NCI-H1048 (cell line): ENCODE data around the gene KCNE4.
"Not testable (repeated sequence)": the region's sequence is repeated elsewhere in the genome, so short reads cannot be mapped to it uniquely, and the experiment has no call there.

ENCODE experiments used
- DNase-seq: peaks from one replicate; lab custom pipeline; 2025; lab: John Stamatoyannopoulos, UW

KCNE4 gene

DNA sequence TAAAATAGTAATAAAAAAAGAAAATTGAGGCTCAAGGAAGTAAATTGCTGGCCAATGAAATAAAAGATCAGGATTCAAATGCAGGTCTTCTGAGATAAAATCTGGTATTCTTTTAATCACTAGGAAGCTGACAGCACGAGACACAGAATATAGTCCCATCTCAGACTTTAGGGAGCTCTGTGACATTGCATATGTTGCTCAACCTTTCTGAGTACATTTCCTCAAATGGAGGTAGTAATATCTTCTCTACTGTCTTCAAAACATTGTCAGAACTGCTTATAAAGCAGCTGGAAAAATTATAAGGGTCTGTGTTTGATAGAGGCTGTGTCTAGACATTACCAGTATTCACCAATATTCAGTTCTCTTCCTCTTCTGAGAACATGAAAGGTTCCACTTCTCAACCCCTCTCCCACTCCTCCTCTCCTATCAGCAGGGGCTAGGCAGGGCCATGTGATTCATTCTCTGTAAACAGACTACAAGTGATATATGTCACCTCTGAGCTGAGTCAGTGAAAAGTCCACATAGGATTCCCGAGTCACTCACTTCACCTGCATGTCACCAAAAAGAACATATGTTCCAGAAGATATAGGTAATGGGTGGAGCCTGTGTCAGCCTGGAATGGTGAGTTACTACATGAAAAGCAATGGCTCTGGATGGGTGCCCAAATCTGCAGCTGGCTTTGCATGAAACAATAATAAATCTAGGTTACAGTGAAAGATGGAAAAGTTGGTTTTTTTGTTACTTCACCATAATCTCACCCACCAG is 7.1 kb downstream of the KCNE4 start:
- no peak for DNase-seq

DNA sequence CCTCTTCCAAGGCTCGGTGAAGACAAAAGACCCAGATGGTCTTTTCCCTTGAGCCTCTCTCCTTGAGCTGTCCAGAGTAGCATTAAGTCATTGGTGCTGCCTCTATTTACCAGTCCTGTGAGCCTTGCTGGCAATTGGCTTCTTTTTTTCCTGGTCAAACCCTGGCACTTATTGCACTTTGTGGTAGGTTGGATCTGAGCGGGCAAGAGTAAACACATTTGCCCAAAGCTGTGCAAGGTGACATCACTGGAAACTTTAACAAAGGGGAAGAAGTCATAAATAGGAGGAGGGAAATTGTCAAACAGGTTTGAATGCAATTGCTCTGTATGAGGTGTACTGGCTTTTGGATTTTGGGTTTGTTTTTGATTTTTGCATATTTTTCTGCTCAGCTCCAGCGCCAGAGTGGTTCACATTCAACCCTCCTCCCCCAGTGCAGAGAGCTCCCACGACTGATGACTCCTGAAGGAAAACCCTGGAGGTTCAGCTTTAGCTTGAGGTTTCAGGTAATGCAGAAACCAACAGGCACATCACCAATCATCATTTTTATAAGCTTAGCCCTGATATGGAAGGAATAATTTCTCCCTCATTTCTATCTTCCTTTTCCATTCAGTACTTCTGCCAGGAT is 8.3 kb downstream of the KCNE4 start:
- DNase-seq: no peak

DNA sequence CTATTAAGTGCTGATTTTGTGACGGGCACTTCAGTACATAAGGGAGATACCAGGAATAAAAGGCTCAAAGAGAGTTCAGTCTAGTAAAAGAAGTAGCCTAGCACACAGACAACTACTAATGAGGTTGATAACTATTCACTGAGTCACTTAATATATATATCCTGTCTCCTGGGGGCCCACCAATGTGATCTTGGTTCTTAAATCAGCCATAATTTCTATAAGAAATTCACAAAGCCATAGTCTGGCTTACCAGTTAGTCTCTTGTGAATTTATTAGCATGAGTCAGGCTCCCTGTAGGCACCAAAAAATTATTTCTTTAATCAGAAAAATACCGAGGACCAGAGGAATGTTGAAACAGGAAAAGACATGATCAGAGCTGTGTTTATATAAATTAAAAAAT is 10.4 kb downstream of the KCNE4 start:
- no peak for DNase-seq

DNA sequence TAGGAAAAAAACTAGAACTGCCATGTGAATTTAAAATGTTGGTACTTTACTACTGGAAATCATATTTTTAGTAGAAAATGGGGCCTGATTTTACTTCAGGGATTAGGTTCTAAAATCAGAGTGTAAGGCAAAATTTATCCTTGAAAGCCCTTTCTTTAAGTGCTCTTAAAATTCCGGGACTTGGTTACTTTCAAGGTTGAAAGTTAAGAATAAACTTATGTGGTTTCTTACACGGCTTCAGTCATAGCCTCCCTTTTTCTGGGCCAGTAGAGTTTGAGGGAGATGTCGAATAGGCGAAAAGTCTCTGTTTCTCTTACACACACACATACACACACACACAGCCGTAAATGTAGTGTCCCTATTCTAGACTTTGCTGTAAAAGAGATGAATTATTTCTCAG is 13.1 kb downstream of the KCNE4 start:
- DNase-seq: no peak

DNA sequence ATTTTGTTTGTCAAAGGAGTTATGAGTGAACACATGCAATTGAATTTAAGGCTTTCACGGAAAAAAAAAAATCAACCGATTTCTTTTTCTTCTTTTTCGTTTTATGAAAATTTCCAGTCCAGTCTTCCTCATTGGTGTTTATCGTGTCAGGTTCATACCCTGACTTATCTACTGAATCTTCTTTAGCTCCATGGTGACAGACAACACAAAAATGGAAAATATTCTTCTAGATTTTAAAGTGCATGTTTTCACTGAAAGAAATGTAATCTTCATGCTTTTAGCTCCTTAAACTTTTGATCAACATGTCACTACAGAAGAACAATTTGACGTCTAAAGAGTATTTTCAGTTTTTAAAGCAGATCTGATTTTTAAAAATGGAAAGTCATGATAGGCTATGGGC is 14.7 kb downstream of the KCNE4 start:
- DNase-seq: no peak

DNA sequence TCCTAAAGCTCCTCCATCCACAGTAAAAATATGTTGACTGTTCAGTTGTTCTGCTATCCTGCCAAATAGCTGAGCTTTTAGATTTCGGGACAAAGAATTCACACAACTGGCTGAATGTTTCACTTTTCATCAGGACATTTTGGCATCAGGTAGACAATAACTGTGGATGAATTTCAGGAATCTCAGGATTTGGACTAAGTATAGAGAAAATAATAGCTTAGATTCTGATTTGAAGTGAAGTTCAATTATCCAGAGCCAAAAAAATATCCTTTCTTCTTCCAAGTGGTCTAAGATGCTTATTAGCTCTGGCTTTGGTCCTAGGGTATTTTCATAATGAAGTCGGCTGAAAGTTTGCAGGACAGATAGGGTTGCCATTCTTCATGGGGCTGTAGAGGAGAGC is 16.1 kb downstream of the KCNE4 start:
- DNase-seq: no peak

DNA sequence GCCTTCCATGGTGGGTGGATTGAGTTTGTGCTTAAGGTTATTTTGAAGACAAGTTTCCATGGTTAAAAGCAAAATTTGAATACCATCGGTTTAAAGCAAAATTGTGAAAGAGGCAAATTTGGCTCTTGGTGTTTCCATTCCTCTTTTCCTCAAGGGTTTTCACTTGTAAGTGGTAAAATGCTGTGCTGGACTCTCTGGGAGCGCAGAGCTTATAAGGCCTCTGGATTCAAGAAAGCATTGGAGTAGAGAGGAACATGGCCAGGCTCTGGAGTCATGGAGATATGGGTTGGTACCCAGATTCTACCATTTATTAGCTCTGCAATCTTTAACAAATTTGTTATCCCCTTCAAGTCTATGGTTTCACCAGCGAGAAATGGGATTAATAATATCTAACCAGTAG is 17.5 kb downstream of the KCNE4 start:
- DNase-seq: no peak

DNA sequence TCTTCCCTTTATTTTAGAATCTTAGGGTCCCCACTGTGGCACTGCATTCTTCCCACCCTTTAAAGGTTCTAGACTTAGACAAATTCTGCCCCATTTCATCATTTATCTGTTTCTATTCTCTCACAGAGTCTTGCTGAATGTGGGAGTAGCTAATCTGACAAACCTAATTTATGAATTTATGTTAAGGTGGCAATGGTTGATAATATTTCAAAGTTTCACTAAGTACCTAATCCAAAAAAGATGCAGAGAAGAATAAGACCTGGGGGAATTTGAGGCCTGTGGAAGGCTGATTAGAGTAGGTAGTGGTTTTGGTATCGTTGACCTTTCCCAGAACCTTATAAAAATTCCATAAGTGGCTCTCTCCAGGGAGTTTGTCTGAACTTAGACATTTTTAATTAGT is 18.0 kb downstream of the KCNE4 start:
- no peak for DNase-seq

DNA sequence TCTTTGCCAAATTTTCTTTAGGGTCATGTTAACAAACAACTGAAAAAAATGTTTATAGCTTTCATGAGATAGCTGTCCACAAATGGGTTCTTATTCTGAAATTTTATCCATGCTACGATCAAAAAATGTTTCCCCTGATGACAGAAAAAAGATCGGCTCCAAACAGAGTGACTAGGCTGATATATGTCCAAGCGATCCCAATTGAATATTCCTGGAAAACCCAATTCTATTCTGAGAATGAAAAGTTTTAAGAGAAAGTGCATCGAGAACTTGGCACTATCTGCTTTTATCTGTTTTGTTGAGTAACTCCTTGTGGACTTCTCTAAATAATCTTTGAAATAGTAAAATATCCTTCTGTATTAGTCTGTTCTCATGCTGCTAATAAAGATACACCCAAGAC is 19.1 kb downstream of the KCNE4 start:
- DNase-seq: no peak

DNA sequence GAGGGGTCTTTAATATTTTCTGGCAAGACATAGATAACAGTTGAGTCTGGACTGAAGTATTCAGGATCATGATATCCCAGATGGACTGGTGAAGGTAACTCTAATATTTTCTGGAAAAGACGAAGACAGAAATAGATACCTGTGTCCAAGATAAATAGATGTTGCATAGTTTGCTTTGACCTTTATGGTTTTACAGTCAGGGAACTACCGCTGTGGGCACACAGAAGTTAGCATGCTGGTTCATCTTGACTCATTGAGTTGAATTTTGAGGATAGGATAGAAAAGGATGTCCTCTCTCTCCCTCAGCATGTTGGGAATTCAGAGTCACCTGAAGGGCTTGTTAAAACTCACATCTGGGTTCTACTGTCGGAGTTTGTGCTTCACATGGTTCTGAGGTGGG is 20.8 kb downstream of the KCNE4 start:
- DNase-seq: no peak

DNA sequence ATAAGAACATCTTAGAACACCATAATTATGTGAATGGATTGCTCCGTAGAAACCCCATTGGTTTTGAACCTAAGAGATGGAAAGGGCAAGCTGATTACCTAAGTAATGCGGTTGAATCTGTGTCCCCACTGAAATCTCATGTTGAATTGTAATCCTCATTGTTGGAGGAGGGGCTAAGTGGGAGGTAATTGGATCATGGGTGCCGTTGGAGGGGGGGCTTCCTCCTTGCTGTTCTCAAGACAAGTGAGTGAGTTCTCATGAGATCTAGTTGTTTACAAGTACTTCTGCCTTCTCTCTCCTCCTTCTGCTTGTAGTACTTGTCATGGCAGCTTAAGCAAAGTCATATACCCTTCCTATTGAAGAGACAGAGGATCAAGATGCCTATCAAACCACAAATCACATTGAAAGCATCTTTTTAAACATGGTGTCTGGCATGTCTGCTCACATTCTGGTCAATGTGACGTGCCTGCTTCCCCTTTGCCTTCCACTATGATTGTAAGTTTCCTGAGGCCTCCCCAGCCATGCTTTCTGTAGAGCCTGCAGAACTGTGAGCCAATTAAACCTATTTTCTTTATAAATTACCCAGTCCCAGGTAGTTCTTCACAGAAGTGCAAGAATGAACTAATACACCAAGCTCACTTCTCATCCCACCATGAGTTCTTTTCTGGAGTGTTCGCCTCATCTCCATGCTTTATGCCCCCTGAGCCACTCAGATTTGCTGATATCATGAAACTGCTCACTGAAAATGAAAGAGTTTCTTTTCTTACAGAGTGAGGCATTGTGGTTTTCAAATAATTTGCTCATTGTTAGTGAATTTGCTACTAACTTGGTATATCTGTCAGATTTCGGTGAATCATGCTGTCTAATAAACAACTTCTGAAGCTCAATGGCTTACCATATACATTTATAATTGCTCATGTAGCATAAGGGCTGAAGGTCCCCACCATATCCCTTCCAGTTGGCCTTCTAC is 23.6 kb downstream of the KCNE4 start:
- DNase-seq: no peak

DNA sequence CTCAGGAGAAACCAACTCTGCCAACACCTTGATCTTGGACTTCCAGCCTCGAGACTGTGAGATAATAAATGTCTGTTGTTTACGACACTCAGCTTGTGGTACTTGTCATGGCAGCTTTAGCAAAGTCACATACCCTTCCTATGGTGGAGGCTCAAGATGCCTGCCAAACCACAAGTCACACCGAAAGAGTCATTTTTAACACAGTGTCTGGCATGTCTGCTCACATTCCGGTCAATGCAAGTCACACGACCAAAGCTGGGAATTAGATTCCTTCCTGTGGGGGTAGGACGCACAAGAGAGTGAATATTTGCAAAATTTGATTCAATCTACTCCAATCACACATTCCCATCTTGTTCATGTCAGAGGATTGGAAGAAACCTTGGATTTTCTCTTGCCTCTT is 24.6 kb downstream of the KCNE4 start:
- no peak for DNase-seq

DNA sequence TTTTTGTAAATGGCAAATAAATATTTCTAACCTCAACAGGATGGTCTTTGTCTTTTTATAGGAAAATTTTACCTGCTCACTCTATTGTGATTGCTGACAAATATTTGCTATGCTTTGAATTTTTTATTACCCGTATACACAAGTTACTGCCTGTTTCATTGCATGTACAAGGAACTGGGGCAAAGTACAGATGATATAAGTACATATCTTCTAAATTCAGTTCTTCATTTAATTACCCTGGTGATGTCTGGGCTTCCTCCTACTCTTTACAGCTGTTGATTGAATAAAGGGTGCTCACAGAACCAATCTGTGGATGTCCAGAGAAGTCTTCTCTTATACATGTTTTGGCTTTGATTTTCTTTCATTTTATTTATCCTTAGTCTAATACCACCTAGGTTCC is 26.5 kb downstream of the KCNE4 start:
- DNase-seq: no peak

DNA sequence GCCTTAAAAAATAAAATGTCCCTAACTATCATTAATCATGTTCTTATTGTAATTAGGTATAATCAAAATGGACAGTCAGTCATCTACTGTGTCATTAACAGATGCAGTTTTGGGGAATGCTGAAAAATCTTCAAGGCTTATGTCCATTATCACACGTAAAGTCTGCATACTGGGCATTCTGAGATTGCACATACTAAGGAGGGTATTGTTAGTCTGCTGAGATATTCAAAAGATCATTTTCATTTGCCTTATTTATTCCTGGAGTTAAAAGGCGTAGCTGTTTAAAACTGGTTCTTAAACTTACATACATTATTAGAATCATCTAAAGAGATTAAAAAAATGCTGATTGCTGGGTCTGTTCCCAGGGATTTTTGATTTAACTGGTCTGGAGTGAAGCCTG is 27.4 kb downstream of the KCNE4 start:
- DNase-seq: no peak

DNA sequence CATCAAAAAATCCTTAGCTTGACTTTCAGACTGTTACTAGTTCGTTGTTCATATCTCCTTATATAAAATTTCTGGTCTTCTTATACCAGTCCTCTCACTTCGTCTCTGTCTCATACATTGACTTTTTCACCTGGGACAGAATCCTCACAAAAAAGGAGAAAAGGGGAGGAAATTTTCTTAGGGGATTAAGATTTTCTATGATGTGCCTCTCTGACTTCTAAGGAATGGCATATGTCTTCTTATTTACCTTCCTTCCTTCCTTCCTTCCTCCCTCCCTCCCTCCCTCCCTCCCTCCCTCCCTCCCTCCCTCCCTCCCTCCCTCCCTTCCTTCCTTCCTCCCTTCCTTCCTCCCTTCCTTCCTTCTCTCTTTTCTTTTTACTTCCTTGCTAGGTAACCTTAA is 27.9 kb downstream of the KCNE4 start:
- no peak for DNase-seq

DNA sequence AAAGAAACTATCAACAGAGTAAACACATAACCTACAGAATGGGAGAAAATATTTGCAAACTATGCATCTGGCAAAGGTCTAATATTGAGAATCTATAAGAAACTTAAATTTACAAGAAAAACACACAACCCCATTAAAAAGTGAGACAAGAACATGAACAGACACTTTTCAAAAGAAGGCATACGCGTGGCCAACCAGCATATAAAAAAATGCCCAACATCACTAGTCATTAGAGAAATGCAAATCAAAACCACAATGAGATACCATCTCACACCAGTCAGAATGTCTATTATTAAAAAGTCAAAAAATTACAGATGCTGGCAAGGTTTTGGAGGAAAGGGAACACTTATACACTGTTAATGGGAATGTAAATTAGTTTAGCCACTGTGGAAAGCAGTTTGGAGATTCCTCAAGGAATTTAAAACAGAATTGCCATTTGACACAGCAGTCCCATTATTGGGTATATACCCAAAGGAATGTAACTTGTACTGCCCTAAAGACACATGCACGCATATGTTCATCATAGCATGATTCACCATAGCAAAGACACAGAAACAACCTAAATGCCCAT is 28.9 kb downstream of the KCNE4 start:
- DNase-seq: not testable (repeated sequence)

DNA sequence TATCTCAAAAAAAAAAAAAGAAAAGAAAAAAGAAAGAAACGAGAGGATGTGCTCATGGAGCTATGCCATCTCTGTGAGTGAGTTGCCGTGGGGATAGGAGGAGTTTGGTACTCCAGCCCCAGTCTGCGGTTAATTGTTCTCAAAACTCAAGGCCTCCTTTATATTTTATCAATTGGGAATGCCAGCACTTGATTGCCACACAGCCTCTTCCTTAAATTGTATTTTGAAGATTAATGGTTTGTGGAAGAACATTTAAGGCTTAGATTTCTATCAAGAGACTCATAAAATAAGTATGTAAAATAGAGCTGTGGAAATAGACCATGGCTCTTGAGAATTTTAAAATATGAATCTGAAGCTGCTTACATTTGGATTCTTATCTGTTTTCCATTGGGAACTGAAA is 29.8 kb downstream of the KCNE4 start:
- DNase-seq: no peak

DNA sequence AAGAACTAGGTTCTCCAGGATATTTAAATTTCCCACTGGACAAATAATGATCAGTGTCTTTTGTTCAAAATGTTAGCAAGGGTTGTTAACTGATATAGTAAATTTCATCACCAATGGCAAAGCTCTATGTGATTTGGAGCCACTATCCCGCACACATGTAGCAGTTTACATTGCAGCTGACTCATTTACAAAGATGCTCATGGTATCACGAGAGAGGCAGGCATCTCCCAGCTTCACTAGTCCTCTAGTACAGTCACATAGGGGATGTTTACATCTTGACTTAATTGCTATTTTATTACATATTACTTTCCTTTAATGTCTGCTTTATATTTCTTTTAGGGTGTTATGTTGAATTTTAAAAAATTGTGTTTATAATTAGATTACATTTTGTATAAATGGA is 30.7 kb downstream of the KCNE4 start:
- DNase-seq: no peak

DNA sequence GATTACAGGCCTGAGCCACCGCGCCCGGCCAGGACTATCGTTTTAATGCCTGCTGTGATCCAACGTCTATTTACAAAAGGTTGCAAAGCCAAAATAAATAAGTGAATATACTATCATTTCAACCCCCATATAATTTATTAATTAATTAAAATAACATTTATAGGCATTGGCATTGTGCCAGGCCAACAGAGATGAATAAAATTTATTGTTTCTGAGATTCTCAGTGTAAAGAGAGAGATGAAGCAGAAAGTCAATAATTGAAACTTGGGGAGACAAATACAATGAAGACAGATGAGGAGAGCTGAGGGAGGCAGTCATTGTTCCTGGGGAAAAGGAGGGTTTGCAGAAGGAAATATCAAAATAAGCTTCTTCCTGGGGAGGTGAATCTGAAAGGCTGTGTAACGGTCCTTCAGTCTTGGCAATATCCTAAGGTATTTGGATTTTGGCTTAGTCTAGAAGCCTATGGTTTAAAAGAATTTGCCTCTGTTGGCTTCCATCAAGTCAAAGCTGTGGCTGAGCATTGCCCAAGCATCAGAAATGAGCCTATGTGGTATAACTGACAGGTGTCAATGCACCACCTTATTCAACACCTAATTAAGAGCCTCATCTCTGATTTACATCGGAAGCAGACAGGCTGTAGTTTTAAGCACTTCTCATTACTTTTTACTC is 31.5 kb downstream of the KCNE4 start:
- DNase-seq: no peak

DNA sequence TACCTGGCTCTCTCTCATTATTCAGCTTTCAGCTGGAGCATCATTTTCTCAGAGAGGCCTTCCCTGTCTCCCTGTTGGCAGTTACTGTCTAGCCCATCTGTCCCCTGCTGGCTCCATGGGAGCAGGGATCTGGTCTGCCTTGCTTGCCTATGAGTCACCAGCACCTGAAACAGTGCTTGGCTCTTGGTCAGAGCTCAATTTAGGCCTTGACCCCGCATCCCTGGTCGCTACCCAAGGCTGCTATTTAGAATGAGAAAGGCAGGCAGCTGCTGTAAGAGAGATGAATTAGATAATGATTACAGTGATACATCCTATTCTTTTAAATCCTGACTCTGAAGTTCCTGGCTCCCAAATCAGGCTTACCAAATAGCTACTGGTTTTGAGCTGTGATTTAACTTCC is 32.9 kb downstream of the KCNE4 start:
- no peak for DNase-seq

DNA sequence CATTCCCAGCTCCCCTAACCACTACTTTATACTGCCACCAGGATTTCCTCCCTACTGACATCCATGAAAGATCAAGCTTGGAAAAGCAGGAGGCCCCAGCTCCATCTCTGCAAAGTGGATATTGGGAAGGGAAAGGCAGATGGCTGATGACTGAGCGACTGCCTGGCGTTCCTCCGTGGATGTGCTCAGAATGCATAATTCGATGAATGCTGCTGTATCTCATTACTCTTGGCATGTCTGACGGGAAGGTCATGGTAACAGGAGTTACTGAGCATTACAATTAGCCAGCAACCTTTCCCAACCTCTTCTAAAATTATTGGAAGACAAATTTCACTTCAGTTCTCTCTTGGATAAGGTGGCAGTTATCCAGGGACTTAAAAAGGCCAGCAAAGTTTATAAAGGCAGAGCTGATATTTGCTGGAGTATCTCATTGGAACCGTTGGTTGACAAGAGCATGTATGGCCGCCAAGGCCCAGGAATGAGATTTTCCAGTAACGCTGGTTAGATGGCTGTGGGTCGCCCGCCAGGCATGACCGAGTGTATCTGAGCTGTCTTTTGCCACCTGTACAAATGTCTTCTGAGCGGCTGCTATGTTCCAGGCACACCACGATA is 34.5 kb downstream of the KCNE4 start:
- DNase-seq: no peak

DNA sequence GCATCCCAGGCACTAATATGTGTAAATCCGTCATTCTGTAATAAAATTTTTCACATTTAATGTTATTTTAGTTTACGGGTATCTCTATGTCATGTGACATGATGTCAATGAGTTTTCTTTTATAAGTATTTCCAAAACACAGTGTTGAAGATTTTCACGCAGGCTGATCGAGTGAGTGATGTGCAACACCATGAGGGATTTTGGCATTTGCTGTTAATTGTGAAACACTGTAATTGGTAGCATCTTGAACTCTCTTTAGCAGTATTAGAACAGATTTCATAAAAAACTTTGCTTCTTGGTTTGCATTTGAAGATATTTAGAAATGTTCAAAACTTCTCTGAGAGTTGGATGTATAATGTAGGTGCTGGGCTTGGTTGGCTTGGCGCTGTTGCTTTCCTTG is 35.5 kb downstream of the KCNE4 start:
- DNase-seq: no peak
